GM18519 (cell line): ENCODE measurements around the gene CHPF.
A peak's percentile ranks its signal among the peaks of the same experiment; 100 is the strongest.

ENCODE experiments used
- ATAC-seq: cut with Tn5 transposase; IDR thresholded peaks from one replicate; pipeline ENCODE4 v1.9.1; 2021; ENCODE audit warnings: mild to moderate bottlenecking, moderate library complexity; ENCODE audit not compliant: unreplicated experiment, low FRiP score

The CHPF gene

GRCh38 chr2:219515874-219516629, 27.6 kb downstream of the CHPF start:
- ATAC-seq, result no peak

GRCh38 chr2:219514836-219515235, 28.8 kb downstream of the CHPF start:
- no peak for ATAC-seq

- ATAC-seq, result no peak
Measured at GRCh38 chr2:219514196-219514761, 29.3 kb downstream of the CHPF start, which contains the start of gene ASIC4. ASIC4 (plus strand) TSS chr2:219514482; CDS start chr2:219514725, 243 bp downstream.

DNA sequence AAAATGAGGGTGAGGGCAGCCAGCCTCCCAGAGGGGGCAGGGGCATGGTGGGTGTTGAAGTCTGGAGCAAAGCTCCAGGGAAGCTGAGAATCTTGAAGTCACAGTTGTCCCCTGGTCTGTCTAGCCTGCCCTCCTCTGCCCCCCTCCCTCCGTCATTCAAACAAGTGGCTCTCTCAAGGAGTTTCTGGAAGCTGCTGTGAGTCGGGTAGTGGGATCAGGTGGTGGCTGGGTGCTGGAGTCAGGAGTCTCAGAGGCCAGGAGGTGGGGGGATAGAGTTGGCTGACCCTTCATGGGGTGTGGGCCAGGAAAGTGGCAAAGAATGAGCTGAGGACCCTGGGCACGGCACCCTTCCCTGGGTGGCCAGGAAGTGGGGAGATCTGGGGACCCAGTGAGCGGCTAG, 29.8 kb downstream of the CHPF start:
- no peak for ATAC-seq

DNA sequence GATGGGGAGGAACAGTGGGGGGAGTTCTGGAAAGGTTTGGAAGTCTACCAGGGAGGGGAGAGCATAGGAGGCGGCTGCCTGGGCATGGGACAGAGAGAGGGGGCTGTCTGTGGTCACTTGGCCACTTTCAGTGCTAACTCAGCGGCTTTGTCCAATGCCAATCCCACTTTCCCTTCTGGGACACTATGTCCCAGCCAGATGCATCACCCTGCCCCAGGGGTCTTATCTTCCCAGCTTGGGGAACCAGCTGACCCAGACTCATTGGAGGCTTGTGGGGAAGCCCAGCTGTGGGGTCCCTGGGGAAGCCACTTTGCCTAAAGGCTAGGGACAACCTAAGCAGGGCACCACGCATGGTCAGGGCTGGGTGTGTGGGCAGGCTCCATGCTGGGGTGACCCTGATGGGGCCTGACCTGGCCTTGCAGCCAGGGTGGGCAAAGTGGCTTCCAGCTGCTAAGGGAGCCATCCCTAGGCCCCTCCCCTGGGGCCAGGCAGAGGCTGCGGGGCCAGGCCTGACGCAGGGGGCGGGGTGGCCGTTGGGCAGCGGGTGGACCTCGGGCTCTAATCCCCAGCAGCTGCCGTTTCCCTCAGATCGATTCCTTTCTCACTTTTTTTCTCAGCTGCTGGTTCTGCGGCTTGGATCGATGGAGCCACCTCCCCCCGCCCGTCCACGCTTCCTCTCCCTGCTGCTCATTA, 30.9 kb downstream of the CHPF start:
- ATAC-seq, result no peak

- no peak for ATAC-seq
Measured at GRCh38 chr2:219511547-219512325, 31.9 kb downstream of the CHPF start.

GRCh38 chr2:219510512-219511135, 33.0 kb downstream of the CHPF start:
- ATAC-seq, result no peak

- ATAC-seq, result peak; percentile 42
Measured at GRCh38 chr2:219509780-219510511, 33.7 kb downstream of the CHPF start.

GRCh38 chr2:219508971-219509779, 34.4 kb downstream of the CHPF start:
- ATAC-seq, result no peak

DNA sequence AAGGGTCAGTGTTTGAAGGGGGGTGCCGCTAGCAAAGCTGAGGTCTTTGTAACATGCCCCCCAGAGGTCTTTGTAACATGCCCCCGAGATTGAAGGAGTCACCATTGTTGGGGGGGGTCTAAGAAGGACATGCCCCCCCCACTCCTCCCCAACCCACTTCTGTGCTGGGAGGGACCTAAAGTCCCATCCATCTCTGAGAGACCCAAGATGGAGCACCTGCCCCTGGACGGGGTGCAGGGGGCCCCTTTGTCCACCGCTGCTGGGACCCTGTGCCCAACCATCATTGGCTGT, 35.2 kb downstream of the CHPF start:
- ATAC-seq, result no peak

DNA sequence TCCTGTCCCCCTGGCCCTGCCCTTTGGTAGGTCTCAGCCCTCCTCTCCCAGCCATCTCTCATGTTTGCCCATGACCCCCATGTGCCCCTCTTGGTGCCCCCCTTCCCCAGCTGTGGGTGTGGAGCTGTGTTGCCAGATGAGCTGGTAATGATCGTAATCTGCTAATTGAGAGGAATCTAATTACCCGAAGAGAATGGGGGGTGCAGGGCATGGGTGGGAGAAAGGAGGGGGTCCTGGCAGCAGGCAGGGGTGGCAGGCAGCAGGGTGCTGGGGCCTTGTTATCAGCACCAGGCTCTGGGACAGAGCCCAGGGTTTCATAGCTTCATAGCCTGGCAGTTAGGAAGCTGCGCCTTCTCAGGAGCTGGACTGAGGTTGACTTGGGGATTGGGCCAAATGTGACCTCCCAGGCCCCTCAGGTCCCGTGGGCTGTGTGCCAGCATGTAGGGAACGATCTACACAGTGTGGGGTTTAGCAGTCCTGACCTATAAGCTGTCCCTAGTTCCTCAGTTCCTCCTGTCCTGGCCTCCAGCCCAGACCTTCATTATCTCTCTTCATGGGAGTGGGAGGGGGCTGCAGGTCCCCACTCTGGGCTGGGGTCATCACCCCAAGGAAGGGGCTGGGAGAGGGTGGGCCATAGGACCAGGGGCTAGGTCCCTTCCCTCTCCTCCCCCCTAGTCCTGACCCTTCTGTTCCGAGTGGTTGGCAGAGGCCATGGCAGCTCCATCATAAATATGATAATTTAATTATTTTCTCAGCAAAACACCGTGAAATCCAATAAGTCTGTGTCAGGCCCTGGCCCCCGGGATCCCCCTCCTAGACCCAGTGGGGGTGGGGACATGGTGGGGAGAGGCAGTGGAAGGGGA, 35.8 kb downstream of the CHPF start:
- ATAC-seq, result no peak

GRCh38 chr2:219506802-219507526, 36.6 kb downstream of the CHPF start:
- ATAC-seq, result no peak

DNA sequence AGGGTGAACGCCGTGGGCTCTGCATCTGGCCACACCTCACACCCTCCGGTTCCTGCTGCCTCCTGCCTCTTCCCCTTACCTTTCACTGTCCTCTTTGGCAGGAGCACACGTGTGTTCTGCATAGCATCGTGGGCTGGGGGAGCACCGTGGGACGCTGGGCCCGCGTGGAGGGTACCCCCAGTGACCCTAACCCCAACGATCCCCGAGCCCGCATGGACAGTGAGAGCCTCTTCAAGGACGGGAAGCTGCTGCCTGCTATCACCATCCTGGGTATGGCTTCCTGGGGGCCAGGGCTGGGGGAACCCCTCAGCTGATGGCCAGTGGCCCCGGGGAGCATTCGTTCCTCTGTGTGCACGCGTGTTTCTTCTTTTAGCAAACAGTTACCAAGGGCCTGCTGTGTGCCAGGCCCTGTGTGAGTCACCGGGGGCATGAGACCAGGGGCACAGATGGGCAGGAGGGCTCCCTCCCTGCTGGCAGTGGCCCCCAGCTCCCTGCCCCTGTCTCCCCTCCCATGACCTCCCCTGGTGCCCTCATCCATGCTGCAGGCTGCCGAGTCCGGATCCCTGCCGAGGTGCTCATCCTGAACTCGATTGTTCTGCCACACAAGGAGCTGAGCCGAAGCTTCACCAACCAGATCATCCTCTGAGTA, 37.3 kb downstream of the CHPF start:
- no peak for ATAC-seq

DNA sequence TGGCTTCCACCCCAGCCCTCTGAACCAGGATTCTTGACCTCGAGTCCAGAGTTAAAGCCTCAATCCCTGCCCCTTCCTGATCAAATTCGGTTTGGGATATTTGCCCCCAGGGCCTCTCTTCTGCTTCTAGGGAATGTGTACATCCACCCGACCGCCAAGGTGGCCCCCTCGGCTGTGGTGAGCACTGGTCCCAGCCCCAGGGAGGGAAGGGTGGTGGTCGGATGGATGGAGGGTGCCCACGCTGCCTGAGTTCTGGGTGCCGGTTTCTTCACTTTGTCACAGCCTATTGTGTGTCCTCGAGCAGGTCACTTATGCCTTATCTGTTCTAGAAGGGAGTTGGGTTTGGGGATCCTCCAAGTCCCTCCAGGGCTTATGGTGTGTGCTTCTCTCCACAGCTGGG, 38.0 kb downstream of the CHPF start:
- ATAC-seq, result no peak

GRCh38 chr2:219502618-219503017, 41.0 kb downstream of the CHPF start:
- ATAC-seq, result no peak

- no peak for ATAC-seq
Measured at GRCh38 chr2:219501849-219502248, 41.8 kb downstream of the CHPF start.

DNA sequence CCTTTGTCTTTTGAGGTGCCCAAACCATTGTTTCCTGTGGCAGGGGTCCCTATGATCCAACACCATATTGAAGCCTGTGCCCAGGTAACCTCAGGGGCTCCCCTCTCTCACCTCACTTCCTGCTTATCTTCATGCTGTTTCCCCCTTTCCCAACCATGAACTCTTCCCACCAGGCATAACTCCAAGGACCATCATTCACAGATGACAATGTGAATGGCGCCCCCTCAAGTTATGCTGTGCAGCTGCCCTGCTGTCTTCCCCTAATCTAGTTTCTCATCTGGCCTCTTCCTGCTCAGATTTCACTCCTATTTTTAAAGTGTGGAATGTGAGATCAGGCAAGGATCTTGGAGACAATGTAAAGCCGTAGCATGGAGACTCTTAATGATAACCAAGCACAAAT, 43.5 kb downstream of the CHPF start:
- no peak for ATAC-seq
